ENCODE measurements around the gene PAX8. TPM values are rescaled to one million over a fixed set of nuclear protein-coding genes. Genes with fewer than 3 reads are reported as not detected.
A peak's percentile ranks its signal among the peaks of the same experiment; 100 is the strongest.

Gene PAX8
- total and polyA plus RNA-seq, 5 experiments from 2014 or later, result 0.52 to 1.6 (median 0.73) TPM

GRCh38 chr2:113212245-113213060 is 66.3 kb downstream of the PAX8 start:
- no peaks in the 10 kb centered on the region for H3K36me3 Mint-ChIP-seq
- H3K4me3 Mint-ChIP-seq, result no peak overlapping the region
- peaks cover 10 to 29% (median 18%) of the 10 kb centered on the region in 4 donors for H3K4me1 Mint-ChIP-seq
- no peak for ATAC-seq
- peak overlapping the region in 4 of 10 donors; percentile 14 to 51 (median 37) for H3K27ac Mint-ChIP-seq
- H3K27me3 Mint-ChIP-seq, result no peaks in the 10 kb centered on the region
- H3K9me3 Mint-ChIP-seq, result no peaks in the 10 kb centered on the region
- no peak for DNase-seq
- POLR2A ChIA-PET, result interaction anchor here (1.3 kb wide), 1 partner anchor 9 kb away, joined by 3 read pairs; no protein-coding TSS in a partner anchor

DNA sequence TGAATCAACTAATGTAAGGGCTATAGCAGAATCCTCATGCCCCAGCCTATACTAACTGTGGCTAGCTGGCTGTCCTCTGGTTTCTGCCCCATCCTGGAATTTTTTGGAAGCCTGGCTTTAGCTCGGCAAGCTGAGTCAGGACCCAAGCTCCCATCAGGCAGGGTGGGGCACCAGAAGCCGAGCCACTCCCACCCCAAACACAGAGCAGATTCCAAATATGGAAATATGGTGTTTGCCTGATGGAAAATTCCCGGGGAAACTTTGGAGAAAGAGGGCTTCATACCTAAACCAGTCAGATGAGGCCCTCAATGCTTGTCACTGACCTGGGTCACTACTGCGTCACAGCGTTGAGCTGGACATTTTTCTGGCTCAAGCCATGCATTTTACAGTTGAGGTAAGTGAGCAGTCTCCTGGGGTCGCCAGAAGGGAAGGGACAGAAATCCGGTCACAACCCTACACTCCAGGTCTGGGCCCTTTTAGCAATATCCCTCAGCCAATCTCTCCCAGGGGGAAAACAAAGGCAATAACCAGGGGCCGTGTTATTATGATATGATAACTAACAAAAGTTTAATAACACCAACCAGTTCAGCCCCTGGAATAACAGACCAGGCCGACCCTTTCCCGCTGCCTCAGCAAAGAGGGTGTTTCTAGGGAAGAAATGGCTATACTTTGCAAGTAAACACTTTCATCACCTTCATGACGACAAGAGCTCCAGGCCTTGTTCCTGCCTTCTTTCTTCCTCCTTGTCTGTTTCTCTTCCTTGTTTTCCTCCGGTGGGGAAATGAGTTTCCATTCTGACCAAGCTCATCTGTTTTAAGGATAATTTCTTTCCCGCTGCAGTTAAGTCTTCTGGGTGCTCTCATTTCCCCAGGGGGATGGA is 67.3 kb downstream of the PAX8 start:
- POLR2A ChIA-PET, result interaction anchor here (0.6 to 1.3 kb wide), 2 partner anchors 21 to 24 kb away, joined by 3 read pairs; no protein-coding TSS in a partner anchor
- H3K27me3 Mint-ChIP-seq, result no peaks in the 10 kb centered on the region
- H3K27ac Mint-ChIP-seq, result peak overlapping the region in 6 of 10 donors; percentile 14 to 74 (median 52)
- H3K9me3 Mint-ChIP-seq, result no peaks in the 10 kb centered on the region
- H3K4me3 Mint-ChIP-seq, result no peak overlapping the region
- no peak for ATAC-seq
- H3K36me3 Mint-ChIP-seq, result no peaks in the 10 kb centered on the region
- no peak for DNase-seq
- peaks cover under 1 to 19% (median 12%) of the 10 kb centered on the region in 4 donors for H3K4me1 Mint-ChIP-seq

DNA sequence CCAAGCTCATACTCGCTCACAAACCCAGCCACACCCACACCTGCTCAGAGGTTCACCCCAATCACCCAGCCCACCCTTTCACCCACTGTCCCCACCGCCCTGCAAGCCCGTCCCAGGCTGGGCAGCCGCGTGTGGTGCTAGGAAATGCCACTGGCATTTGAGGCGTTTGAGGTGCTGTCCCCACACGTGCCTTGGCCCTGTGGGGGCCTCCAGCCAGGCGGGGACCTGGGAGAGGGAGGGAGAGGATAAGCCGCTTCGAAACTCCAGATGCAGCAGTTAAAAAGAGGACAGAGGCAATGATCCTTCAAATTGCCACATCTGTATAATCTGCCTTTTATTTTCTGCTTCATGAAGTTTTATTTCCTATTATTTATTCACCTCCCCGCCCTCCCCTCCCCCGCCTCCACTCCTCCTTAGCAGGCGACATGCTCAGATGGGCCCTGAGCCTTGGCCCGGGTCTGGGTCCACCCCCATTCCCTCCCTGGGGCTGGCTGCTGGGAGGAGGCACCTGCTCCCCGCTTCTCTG is 69.0 kb downstream of the PAX8 start:
- no peaks in the 10 kb centered on the region for H3K9me3 Mint-ChIP-seq
- ATAC-seq (no peak), DNase-seq (no peak)
- H3K36me3 Mint-ChIP-seq, result no peaks in the 10 kb centered on the region
- H3K27ac Mint-ChIP-seq, result peak overlapping the region in 6 of 10 donors; percentile 53 to 94 (median 78)
- H3K4me1 Mint-ChIP-seq, result peaks cover 8 to 27% (median 22%) of the 10 kb centered on the region in 4 donors
- H3K27me3 Mint-ChIP-seq, result no peaks in the 10 kb centered on the region
- no peak overlapping the region for H3K4me3 Mint-ChIP-seq
- POLR2A ChIA-PET, result interaction anchor here (1.3 kb wide), 1 partner anchor 25 kb away, joined by 3 read pairs; no protein-coding TSS in a partner anchor

DNA sequence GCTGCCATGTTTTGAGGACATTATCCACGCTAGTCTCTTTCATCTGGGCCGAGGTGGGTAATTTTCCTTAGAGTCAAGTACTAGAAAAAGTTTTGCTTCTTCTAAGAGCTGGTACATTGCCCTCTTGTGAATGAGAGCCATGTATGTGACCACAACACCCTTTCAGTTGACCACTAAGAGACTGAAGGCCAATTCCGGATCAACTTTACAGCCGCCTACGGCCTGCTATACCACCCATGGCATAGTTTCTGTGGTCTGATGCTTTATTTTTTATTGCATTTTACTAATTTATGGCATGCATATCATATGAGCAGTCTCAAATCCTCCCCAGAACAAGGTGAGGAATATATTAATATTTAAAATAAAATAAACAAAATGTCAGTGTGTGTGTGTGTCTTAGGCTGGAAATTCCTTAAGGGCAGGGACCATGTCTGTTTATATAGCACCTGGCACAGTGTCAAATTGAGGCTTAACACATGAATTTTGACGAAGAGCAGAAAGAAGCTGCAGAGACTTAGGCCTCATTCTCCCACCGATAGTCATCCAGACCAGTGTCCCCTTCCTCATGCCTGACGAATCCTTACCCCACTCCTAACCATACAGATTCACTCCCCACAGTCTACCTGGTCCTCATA is 69.6 kb downstream of the PAX8 start:
- H3K27ac Mint-ChIP-seq, result peak overlapping the region in 6 of 10 donors; percentile 52 to 85 (median 70)
- no peaks in the 10 kb centered on the region for H3K9me3 Mint-ChIP-seq
- no peaks in the 10 kb centered on the region for H3K36me3 Mint-ChIP-seq
- H3K4me1 Mint-ChIP-seq, result peaks cover 14 to 32% (median 25%) of the 10 kb centered on the region in 4 donors
- H3K27me3 Mint-ChIP-seq, result no peaks in the 10 kb centered on the region
- POLR2A ChIA-PET, result no interaction called here
- no peak overlapping the region for H3K4me3 Mint-ChIP-seq
- DNase-seq (no peak), ATAC-seq (no peak)

- POLR2A ChIA-PET, result no interaction called here
- Mint-ChIP-seq H3K27me3 (no peaks in the 10 kb centered on the region), H3K9me3 (no peaks in the 10 kb centered on the region), H3K36me3 (peaks cover 0 to 2% (median 0%) of the 10 kb centered on the region in 3 donors), H3K27ac (peak overlapping the region in 8 of 10 donors; percentile 31 to 85 (median 72)), H3K4me1 (peaks cover 19 to 36% (median 29%) of the 10 kb centered on the region in 4 donors), H3K4me3 (no peak overlapping the region)
- ATAC-seq (no peak), DNase-seq (no peak)
Observed at GRCh38 chr2:113208396-113208795, 70.3 kb downstream of the PAX8 start.

DNA sequence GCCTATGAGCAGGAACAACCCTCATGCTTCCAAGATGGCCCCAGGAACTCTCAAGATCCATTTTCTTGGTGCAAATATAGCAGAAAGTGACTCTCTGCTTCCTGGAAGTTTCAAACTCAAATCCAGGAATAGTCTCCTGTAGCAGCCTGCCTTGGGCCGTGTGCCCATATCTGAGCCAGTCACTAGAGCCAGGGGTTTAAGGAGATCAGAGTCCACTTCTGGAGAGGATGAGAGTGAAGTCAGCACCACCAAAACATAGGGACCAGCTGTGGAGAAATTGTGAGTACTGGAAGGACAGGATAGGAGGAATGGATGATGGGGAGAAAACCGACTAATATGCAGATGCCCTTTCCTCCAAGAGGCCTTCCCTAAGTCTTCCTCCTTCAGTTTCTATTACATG is 71.7 kb downstream of the PAX8 start:
- Mint-ChIP-seq H3K27me3 (no peaks in the 10 kb centered on the region), H3K9me3 (no peaks in the 10 kb centered on the region), H3K27ac (peak overlapping the region in 7 of 10 donors; percentile 18 to 92 (median 62)), H3K36me3 (peaks cover 0 to 14% (median 0%) of the 10 kb centered on the region in 3 donors), H3K4me3 (no peak overlapping the region), H3K4me1 (peaks cover 23 to 40% (median 32%) of the 10 kb centered on the region in 4 donors)
- DNase-seq (no peak), ATAC-seq (no peak)
- POLR2A ChIA-PET, result interaction anchor here (0.7 kb wide), 1 partner anchor 22 kb away, joined by 4 read pairs; no protein-coding TSS in a partner anchor

DNA sequence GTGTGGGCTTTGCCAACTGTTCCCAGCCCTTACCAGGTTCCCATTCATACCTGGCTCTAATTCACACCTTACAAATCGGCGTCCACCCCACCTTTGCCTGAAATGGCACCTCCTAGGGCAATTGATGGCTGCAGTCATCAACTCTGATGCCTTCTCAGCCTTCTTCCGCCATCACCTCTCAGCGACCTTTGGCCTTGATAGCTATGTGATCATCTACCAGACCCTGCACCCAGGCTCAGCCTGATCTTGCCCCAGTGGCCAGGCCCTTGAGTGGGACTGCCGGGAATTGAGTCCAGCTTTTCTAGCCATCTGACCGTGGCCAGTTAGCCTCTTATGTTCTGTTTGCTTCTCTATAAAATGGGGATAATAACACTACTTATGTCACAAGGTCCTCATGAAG is 72.5 kb downstream of the PAX8 start:
- H3K27ac Mint-ChIP-seq, result peak overlapping the region; percentile 6 to 95 (median 83)
- POLR2A ChIA-PET, result interaction anchor here (0.7 to 3.7 kb wide), 3 partner anchors 42 to 164 kb away, joined by 3 to 21 read pairs (median 7); no protein-coding TSS in a partner anchor
- DNase-seq (no peak), ATAC-seq (no peak)
- peaks cover 0 to 19% (median 0%) of the 10 kb centered on the region in 3 donors for H3K36me3 Mint-ChIP-seq
- H3K27me3 Mint-ChIP-seq, result no peaks in the 10 kb centered on the region
- H3K4me3 Mint-ChIP-seq, result no peak overlapping the region
- peaks cover 23 to 40% (median 32%) of the 10 kb centered on the region in 4 donors for H3K4me1 Mint-ChIP-seq
- no peaks in the 10 kb centered on the region for H3K9me3 Mint-ChIP-seq

DNA sequence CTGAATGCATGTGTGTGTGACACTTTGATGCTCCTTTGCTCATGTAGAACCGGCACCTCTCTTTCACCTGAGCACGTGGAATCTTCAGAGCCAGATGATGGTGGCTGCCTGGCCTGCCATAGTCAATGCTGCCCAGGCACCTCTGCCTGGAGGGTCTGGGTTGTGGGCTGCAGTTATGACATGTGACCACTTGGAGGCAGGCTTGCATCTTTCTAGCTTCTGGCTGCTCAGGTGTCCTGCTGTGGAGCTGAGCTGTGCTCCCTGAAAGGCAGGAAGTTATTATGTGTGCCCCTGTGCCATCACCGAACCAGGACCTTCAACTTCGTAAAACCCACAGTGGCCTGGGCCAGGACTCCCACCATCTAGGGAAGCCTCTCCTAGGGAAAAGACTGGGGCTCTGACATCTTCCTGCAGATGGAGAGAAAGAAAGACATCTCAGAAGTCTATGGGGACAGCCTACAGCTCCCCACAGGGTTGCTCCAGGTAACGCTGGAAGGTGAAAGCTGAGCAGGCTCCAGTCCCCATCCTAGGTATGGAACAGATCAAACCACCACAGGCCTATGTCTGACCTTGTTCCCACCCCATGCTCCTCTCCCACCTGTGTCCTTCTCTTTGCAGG is 74.7 kb downstream of the PAX8 start:
- POLR2A ChIA-PET, result interaction anchor here (0.7 to 3.7 kb wide), 15 partner anchors 9 to 237 kb away, joined by 3 to 21 read pairs (median 5); partner anchors contain the start of gene PSD4
- ATAC-seq, result peak; percentile 85 to 91
- peak; percentile 51 to 85 (median 78) for DNase-seq
- Mint-ChIP-seq H3K27me3 (no peaks in the 10 kb centered on the region), H3K27ac (peak overlapping the region; percentile 81 to 94 (median 92)), H3K36me3 (peaks cover 0 to 40% (median 2%) of the 10 kb centered on the region in 3 donors), H3K4me3 (peak overlapping the region in 6 of 10 donors; percentile 32 to 59 (median 49)), H3K9me3 (no peaks in the 10 kb centered on the region), H3K4me1 (peaks cover 21 to 46% (median 36%) of the 10 kb centered on the region in 4 donors)

DNA sequence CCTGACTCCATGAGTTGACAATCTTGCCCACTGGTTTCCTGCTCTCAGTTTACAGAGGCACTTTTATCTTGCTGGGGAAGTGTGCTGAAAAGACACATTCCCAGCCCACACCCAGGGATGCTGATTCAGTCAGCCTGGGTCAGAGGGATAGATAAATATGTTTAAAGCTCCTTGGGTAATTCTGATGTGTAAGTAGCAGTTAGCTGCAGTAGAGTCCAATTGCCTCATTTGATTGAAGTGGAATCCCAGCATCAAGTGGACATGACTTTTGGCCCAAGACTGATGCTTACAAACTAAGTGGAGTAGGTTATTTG is 75.5 kb downstream of the PAX8 start:
- H3K9me3 Mint-ChIP-seq, result no peaks in the 10 kb centered on the region
- H3K4me3 Mint-ChIP-seq, result no peak overlapping the region
- peaks cover 0 to 43% (median 2%) of the 10 kb centered on the region in 3 donors for H3K36me3 Mint-ChIP-seq
- H3K27ac Mint-ChIP-seq, result peak overlapping the region in 4 of 10 donors; percentile 17 to 89 (median 48)
- DNase-seq (no peak), ATAC-seq (no peak)
- H3K27me3 Mint-ChIP-seq, result no peaks in the 10 kb centered on the region
- peaks cover 18 to 42% (median 34%) of the 10 kb centered on the region in 4 donors for H3K4me1 Mint-ChIP-seq
- POLR2A ChIA-PET, result interaction anchor here (0.7 to 3.7 kb wide), 7 partner anchors 10 to 69 kb away, joined by 3 to 21 read pairs (median 6); no protein-coding TSS in a partner anchor

- H3K27ac Mint-ChIP-seq, result peak overlapping the region in 6 of 10 donors; percentile 17 to 89 (median 52)
- peaks cover 0 to 49% (median 2%) of the 10 kb centered on the region in 3 donors for H3K36me3 Mint-ChIP-seq
- DNase-seq, result no peak
- no peak overlapping the region for H3K4me3 Mint-ChIP-seq
- no peaks in the 10 kb centered on the region for H3K27me3 Mint-ChIP-seq
- H3K4me1 Mint-ChIP-seq, result peaks cover 15 to 37% (median 32%) of the 10 kb centered on the region in 4 donors
- ATAC-seq, result no peak
- POLR2A ChIA-PET, result interaction anchor here (0.7 to 3.7 kb wide), 6 partner anchors 31 to 65 kb away, joined by 3 to 21 read pairs (median 6); no protein-coding TSS in a partner anchor
- no peaks in the 10 kb centered on the region for H3K9me3 Mint-ChIP-seq
Observed at GRCh38 chr2:113202305-113203216, 76.2 kb downstream of the PAX8 start.

Measured in naive thymus-derived CD8-positive, alpha-beta T cell (primary cell).